ENCODE measurements around the gene TRIB2. TPM values are rescaled to one million over a fixed set of nuclear protein-coding genes. Genes with fewer than 3 reads are reported as not detected.

Gene TRIB2
- total and polyA plus RNA-seq, 9 of the 15 experiments (the other 6 are each of a cell fraction or from before 2014, with no cell fraction given): 9.0 to 39.0 (median 26.3) TPM

DNA sequence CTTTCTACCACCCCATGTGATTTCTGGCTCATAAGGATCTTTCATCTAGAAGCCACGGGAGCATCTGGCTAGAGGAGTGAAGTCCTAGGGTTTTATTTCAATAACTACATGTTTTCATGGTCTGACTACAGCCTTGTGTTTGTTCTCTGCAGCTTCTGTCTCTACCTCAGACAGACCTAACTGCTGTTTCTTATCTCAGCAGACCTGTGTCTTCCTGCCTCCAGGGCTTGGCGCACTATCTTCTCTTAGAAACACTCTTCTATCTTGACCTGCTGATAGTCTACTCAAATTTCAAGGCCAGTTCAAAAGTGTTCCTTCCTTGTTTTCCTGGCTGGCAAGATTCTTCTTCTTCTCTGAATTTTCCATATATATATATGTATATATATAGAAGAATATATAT lies 11.0 kb upstream of the TRIB2 start (continued):
- TF ChIP-seq, protein P1, sequence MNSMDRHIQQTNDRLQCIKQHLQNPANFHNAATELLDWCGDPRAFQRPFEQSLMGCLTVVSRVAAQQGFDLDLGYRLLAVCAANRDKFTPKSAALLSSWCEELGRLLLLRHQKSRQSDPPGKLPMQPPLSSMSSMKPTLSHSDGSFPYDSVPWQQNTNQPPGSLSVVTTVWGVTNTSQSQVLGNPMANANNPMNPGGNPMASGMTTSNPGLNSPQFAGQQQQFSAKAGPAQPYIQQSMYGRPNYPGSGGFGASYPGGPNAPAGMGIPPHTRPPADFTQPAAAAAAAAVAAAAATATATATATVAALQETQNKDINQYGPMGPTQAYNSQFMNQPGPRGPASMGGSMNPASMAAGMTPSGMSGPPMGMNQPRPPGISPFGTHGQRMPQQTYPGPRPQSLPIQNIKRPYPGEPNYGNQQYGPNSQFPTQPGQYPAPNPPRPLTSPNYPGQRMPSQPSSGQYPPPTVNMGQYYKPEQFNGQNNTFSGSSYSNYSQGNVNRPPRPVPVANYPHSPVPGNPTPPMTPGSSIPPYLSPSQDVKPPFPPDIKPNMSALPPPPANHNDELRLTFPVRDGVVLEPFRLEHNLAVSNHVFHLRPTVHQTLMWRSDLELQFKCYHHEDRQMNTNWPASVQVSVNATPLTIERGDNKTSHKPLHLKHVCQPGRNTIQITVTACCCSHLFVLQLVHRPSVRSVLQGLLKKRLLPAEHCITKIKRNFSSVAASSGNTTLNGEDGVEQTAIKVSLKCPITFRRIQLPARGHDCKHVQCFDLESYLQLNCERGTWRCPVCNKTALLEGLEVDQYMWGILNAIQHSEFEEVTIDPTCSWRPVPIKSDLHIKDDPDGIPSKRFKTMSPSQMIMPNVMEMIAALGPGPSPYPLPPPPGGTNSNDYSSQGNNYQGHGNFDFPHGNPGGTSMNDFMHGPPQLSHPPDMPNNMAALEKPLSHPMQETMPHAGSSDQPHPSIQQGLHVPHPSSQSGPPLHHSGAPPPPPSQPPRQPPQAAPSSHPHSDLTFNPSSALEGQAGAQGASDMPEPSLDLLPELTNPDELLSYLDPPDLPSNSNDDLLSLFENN (IDR thresholded peaks at IDR 0.05; ENCODE audit: low read depth in 2 of 2, low read length in 2 of 2): peak in 1 of 2 experiments; percentile 24; a peak in 1 of 4 replicates
- TF ChIP-seq, protein P2, sequence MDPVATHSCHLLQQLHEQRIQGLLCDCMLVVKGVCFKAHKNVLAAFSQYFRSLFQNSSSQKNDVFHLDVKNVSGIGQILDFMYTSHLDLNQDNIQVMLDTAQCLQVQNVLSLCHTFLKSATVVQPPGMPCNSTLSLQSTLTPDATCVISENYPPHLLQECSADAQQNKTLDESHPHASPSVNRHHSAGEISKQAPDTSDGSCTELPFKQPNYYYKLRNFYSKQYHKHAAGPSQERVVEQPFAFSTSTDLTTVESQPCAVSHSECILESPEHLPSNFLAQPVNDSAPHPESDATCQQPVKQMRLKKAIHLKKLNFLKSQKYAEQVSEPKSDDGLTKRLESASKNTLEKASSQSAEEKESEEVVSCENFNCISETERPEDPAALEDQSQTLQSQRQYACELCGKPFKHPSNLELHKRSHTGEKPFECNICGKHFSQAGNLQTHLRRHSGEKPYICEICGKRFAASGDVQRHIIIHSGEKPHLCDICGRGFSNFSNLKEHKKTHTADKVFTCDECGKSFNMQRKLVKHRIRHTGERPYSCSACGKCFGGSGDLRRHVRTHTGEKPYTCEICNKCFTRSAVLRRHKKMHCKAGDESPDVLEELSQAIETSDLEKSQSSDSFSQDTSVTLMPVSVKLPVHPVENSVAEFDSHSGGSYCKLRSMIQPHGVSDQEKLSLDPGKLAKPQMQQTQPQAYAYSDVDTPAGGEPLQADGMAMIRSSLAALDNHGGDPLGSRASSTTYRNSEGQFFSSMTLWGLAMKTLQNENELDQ (CRISPR knock-in tag; IDR thresholded peaks at IDR 0.05; ENCODE audit: borderline replicate concordance): no peak
- TF ChIP-seq, protein P3, sequence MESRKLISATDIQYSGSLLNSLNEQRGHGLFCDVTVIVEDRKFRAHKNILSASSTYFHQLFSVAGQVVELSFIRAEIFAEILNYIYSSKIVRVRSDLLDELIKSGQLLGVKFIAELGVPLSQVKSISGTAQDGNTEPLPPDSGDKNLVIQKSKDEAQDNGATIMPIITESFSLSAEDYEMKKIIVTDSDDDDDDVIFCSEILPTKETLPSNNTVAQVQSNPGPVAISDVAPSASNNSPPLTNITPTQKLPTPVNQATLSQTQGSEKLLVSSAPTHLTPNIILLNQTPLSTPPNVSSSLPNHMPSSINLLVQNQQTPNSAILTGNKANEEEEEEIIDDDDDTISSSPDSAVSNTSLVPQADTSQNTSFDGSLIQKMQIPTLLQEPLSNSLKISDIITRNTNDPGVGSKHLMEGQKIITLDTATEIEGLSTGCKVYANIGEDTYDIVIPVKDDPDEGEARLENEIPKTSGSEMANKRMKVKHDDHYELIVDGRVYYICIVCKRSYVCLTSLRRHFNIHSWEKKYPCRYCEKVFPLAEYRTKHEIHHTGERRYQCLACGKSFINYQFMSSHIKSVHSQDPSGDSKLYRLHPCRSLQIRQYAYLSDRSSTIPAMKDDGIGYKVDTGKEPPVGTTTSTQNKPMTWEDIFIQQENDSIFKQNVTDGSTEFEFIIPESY (CRISPR knock-in tag; IDR thresholded peaks at IDR 0.05): 0 out of 2 replicates have a peak, but pooled peaks have one; percentile 20
- TF ChIP-seq NFIC (IDR thresholded peaks at IDR 0.05): peak; percentile 53
- no peak for TF ChIP-seq ZNF197 (CRISPR knock-in tag; IDR thresholded peaks at IDR 0.05; ENCODE audit: low read depth)
- no peak for TF ChIP-seq SPI1 (IDR thresholded peaks at IDR 0.05; ENCODE audit: borderline replicate concordance, low read depth, low read length)
- TF ChIP-seq STAT5A (IDR thresholded peaks at IDR 0.05; ENCODE audit: borderline replicate concordance, low read length): peak; percentile 67; the same call in 1 of the 2 replicates
- no peak for TF ChIP-seq GTF2A2 (tag; IDR thresholded peaks at IDR 0.05)
- no peak for TF ChIP-seq GATAD2A (IDR thresholded peaks at IDR 0.05)
- TF ChIP-seq SAFB (IDR thresholded peaks at IDR 0.05; ENCODE audit: borderline replicate concordance, low read depth, low read length): no peak
- peak; percentile 67 for TF ChIP-seq FOXM1 (IDR thresholded peaks at IDR 0.05; ENCODE audit: low read depth)
- no peak for TF ChIP-seq FOXM1 (CRISPR knock-in tag; IDR thresholded peaks at IDR 0.05; ENCODE audit: low read depth)
- TF ChIP-seq KLF16 (IDR thresholded peaks at IDR 0.05): peak; percentile 39; the same call in 1 of the 2 replicates
- peak; percentile 56; the same call in 1 of the 2 replicates for TF ChIP-seq SMARCC2 (IDR thresholded peaks at IDR 0.05; ENCODE audit: low read depth)
